ENCODE results near the gene CAMTA1.
"Not testable (repeated sequence)": the region's sequence is repeated elsewhere in the genome, so short reads cannot be mapped to it uniquely, and the experiment has no call there.

The CAMTA1 gene

DNA sequence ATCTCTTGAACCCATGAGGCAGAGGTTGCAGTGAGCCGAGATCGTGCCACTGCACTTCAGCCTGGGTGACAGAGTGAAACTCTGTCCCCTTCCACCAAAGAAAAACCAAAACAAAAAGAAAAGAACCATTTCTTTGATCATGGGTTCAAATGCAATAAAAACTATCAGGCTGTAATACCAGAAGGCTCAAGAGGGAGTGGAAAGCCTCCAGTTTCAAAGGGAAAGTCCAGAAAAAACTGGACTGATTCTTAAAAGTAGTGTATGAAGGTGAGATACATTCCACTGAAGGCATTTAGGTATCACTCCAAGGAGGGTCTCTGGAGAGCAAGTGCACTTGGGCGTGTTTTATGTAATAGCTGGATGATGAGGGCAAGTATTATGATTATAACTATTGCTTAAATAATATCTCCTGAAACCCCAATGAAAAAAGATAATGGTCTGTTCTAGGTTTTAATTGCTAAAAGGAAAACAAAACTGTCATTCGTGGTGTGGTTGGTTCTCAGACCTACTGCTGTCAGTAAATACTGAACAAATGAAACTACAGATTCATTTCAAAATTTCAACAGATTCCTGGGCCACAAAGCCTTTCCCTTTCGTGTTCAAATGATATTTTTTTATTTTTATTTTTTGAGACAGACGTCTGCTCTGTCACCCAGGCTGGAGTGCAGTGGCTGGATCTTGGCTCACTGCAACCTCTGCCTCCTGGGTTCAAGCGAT is 6.0 kb upstream of the CAMTA1 start:
- DNase-seq, result no peak

DNA sequence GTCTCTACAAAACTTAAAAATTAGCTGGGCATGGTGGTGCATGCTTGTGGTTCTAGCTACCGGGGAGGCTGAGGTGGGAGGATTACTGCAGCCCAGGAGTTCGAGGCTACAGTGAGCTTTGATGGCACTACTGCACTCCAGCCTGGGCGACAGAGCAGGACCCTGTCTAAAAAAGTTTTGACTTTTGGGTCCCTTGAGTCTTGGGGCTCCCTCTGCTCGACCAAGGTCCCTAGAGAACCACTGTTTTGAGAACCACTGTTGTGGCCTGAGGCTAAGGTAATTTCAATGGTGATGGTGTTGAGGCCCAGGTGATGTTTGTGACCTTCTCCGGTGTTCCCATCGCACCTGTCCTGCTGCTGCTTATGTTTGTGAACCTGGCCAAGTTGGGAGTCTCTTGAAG is 3.1 kb upstream of the CAMTA1 start:
- no peak for DNase-seq

DNA sequence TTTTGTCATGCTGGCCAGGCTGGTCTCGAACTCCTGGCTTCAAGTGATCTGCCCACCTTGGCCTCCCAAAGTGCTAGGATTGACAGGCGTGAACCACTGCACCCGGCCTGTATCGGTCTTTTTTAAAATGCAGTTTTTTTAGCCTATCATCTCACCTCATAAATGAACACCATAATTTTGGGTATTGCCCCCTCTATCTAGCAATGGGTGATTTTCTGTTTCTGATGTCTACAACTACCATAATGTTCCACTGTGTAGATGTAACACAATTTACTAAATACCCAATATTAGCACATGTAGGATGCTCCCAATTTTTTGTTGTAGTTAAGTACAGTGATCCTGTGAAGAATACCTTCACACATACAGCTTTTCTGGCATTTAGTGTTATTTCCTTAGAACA is 2.0 kb upstream of the CAMTA1 start:
- DNase-seq, result no peak

DNA sequence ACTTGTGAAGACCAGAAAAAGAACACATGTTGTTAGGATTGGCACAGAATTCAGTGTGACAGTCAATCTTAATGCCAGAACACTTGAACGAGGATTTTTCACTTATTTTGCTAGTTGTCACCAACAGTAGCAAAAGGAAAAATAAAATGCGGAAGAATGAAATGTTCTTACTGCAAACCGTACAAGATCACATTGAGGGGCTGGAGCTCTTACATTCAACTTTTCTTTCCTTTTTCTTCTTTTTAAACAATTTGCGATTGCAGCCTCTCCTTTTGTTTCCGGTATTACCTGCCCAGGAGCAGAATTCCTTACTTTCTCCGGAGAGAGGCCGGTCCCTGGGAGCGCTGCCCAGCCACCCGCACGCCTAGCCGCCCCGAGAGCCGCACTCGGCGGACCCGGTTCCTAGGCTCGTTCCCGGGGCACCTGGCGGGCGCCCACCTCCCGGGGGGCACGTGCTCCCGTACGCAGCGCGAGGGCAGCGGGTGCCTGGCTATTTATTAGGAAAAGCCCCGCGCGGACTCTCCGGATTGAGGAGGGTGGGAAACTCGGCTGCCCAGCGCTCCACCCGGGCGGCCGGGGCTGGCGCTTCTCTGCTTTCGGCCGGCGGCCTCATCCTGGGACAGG is 1.2 kb upstream of the CAMTA1 start:
- DNase-seq, result no peak

DNA sequence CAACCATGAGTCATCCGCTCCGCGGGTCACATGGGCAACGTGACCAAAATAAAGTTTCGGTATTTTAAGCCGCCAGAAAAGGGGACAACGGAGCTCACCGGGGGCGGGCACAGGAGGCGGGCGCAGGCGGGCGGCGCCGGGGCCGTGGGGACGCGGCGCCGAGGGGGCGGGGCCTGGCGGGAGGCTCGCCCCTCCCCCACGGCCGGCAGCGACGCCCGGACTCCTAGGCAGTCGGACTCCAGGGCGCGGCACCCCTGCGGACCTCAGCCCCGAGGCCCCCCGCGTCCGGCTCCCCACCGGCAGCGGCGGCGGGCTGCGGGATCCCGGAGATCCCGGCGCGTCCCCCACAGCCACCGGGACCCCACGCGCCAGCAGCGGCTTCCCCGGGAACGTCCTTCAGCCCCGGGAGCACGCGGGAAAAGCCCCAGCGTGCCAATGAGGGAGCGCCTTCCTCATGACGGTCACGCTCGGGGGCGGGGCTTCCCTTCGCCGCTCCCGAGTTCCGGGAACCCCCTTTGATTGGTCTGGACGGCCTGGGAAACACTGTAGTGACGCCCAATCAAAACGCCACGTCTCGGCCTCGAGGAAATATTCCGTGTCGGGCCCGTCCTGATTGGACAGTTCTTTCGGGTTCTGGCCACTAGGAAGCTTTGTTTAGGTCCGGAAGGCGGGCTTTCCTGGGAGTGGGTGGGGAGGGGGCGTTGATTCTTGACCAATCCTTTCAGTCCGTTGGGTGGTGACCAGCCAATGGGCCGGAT is 515 bp upstream of the CAMTA1 start:
- DNase-seq, result peak; percentile 100

DNA sequence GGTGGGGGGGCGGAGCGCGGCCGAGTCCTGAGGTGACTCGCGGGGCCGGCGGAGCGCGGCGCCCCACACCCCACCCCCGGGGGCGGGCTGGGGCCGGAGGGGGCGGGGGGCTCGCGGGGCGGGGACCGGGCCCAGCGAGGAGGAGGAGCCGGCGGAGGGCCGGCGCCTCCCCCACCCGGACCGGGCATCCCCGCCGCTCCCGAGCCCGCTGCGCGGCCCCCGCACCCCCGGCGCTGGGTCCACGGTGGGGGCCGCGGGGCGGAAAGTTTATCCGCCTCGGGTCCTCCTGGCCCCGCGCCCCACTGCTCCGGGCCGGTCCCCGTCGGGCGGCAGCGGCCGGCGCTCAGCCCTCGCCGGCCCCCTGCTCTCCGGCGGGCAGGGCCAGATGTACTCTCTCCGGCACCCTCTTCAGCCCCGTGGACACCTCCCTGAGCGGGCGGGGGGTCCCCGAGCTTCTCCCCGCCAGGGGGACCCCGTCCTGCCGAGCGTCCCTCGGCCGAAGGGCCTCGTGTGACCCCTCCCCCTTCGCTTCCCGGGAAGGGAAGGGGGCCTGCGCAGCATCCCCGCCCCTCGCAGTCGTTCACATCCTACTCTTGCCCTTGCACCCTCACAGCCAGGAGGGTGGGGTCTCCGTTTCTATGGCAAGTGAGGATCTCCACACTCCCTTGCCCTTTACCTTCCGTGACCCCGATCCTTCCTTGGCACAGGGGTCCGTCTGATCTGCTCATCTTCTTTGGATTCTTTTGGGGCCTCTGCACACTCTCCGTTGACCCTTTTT is 663 bp downstream of the CAMTA1 start:
- DNase-seq, result peak; percentile 33

DNA sequence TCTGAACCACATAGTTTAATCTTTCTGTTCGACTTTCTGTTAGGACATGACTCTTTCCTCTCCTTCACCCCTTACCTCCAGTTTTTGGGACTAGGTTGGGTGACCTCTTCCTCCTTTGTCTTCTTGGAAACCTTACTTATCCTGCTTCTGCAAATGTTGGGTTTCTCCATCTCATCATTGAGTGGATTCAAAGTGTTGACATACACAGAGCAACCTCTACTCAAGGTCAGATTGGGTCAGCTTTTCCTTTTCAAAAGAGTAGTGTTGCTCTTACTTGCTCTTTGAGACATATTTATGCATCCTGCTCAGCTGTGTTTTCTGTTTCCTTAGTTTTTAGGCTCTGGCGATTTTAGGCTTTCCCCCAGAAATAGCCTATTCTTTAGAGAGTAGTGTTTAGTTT is 3.7 kb downstream of the CAMTA1 start:
- no peak for DNase-seq

DNA sequence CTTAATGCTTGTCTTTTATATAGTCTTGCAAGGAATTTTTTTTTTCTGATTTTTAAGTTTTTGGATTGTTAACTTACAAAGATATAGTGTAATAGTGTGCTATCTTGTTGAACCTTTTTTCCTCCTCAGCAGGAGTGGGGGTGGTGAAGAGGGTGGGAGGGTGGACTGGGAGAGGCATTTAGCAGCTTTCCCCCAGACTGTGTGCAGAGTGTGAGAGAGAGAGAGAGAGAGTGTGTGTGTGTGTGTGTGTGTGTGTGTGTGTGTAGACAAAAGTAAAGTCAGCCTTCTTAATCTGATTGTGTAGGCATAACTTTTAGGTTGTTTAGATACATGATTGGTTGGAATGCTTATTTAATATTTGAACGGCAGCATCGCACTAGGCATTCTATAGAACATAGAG is 4.9 kb downstream of the CAMTA1 start:
- DNase-seq, result no peak

DNA sequence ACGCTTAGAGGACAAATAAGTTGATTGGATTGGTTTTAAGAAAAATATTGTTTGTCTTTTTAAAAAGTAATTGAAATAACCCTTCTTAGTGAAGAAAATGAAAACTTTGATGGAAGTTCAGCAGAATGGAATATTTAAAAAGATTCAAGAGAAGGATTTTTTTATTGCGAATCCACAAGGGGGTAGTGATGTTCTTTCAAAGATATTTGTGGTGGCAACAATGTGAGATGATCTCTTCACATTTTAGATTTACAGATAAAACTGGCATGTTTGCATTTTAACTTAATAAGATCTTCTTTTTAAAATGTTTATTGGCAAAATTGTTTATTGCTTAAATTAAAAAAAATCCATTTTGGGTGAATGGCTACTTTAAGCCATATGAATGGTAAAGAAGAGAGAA is 8.9 kb downstream of the CAMTA1 start:
- peak; percentile 55 for DNase-seq

DNA sequence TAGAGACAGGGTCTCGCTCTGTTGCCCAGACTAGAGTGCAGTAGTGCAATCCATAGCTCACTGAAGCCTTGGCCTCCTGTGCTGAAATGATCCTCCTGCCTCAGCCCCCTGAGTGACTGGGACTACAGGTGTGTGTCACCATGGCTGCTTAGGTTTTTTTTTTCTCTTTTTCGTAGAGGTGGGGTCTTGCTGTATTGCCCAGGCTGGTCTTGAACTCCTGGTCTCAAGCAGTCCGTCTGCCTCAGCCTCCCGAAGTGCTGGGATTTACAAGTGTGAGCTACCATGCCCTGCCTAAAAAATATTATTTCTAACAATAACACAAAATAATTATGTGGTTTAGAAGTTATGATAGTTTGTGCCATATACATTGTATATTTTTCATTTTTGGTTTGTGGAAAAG is 9.9 kb downstream of the CAMTA1 start:
- DNase-seq, result no peak

DNA sequence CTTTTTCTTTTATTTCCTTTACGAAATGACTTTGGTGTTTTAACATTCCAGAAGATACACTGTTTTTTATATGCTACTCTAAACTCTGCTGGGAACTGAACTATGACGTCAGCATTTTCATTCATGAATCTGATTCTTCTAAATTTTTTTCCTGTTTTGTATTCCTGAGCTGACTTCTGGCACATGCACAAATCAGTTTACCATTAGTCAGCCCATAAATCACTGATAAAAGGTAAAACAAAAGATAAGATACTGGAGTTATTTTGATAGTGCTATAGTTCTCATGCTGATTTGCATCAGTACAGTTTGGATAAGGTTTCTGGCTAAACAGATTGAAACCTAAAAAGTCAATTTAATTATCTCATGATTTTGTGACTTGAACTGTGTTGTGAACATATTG is 10.4 kb downstream of the CAMTA1 start:
- peak; percentile 61 for DNase-seq

DNA sequence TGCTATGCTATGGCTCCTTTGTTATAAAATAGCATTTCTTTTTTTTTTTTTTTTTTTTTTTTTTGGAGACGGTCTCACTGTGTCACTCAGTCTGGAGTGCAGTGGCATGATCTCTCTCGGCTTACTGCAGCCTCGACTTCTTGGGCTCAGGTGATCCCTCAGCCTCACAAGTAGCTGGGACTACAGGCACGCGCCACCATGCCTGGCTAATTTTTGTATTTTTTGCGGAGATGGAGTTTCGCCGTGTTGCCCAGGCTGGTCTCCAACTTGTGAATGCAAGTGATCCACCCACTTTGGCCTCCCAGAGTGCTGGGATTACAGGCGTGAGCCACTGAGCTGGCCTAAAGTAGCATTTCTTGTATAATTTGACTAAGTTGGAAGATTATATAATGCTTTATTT is 10.8 kb downstream of the CAMTA1 start:
- no peak for DNase-seq

DNA sequence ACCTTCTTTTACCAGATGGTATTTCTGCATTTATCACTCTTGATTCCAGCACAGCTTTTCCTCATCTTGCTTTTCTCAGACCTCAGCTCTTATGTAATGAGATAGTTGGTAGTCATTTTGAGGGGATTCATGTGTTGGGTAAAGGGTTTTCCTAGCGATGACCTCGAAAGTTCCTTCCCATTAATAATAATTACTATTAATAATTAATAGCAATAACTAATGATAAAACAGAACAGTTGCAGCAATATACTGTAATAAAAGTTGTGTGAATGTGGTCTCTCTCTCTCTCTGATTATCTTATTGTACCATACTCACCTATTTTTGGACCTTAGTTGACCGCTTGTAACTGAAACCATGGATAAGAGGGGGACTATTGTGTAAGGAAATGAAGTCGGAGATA is 14.2 kb downstream of the CAMTA1 start:
- DNase-seq, result no peak

DNA sequence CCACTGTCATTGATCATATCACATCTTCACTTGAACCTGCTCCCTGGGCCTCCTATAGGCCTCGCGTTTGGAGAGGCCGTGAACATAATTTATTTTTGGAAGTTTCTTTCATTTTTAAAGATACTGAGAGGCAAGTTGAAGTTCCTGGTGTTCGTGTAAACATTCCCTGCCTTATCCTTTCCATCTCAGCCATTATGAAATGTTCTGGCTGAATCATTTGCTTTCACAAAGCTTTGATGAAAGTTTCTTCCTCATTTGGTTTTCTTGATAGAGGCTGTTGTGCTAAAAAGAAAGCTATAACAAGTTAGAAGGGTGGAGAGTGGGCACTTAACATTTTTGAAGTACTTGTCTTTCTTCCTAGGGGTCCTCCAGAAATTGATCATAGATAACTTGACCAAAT is 15.5 kb downstream of the CAMTA1 start:
- DNase-seq, result peak; percentile 9

DNA sequence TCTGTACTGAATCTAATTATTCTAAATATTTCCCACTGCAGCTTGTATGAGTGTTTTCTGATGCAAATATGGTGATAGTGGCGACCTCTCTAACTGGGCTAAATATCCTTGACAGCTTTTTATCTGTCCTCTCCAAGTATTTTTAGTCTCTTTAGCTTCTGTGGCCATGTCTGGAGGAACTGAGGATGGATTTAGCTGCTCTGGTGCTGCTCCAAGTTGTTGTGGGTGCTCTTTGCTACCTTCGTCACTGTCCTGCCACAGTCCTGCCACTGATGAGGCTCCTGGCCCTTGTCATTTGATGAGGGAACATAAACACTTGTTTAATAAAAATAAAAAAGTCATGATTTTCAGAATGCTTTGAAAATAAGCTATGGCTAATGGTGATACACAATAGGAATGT is 15.9 kb downstream of the CAMTA1 start:
- DNase-seq, result no peak

DNA sequence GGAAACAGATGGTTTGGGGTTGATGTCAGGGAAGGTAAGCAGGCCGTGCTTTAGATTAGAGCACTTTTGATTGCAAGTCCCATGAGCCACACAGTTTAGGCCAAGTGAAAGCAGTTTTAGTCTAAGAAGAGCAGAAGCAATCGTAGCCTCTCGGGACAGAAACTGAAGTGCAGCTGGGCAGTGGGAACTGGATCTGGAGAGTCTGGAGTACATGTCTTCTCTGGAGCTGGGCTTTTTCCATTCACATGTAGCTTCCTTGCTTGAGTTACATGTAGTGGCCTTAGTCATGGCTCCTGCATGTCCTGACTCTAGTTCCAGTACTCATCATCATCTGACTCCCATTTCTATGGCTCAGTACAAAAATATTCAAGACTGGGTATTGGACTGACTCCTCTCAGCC is 16.7 kb downstream of the CAMTA1 start:
- peak; percentile 27 for DNase-seq

DNA sequence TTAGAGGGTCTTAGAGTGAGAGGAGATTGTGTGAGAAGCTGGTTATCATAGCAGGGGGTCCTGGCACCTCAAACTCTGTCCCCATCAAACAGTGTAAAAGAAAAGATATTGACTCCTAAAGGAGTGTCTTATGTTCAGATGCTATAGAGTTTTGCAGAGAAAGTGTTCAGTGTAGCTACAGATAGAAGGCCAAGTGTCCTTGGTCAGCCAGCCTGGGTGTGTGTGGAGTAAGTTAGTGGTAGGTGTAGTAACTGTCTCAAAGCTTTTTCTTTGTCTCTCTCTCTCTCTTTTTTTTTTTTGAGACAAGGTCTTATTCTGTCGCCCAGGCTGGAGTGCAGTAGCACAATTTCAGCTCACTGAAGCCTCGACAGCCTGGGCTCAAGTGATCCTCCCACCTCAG is 17.2 kb downstream of the CAMTA1 start:
- no peak for DNase-seq

DNA sequence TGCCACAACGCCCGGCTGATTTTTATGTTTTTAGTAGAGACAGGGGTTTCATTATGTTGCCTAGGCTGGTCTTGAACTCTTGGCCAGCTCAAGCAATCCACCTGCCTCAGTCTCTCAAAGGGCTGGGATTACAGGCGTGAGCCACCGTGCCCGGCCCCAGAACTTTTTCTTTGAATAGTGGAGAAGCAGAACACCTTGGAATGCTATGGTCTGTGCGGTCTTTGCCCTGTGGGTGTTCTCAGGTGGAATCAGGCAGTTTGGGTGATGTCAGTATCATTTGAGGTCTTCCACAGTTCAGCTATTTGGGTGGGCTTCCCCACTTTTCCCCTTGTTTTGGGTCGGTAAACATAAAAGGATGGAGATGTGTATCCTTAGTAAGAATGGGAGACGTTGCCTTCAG is 17.6 kb downstream of the CAMTA1 start:
- no peak for DNase-seq

DNA sequence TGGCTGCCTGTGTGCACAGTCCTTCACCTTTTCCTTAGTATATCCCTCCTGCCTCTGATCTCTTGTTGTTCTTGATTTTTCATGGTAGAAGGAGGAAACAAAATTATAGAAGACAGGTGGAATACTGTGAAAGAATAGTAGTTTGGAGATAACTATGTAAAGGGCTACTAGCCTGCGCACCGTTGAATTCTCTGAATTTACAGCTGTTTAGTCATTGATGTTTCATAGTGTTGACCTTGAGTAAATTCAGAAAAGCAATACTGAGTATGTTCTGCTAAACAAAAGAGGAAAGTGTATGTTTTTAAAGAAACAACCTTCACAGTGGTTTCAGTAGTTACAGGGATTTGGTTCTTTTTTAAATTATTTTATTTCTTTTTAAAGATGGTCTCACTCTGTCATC is 18.1 kb downstream of the CAMTA1 start:
- peak; percentile 23 for DNase-seq

DNA sequence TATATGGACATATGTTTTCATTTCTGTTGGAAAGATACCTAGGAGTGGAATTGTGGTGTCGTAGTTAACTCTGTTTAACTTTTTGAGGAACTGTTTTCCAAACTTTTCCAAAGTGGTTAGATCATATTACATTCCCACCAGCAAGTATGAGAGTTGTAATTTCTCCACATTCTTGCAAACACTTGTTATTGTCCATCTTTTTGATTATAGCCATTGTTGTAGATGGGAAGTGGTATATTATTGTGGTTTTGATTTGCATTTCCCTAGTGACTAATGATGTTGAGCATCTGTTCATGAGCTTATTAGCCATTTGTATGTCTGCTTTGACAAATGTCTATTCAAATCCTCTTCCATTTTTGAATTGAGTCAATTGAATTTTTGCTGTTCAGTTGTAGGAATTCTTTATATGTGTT is 19.8 kb downstream of the CAMTA1 start:
- peak; percentile 27 for DNase-seq

DNA sequence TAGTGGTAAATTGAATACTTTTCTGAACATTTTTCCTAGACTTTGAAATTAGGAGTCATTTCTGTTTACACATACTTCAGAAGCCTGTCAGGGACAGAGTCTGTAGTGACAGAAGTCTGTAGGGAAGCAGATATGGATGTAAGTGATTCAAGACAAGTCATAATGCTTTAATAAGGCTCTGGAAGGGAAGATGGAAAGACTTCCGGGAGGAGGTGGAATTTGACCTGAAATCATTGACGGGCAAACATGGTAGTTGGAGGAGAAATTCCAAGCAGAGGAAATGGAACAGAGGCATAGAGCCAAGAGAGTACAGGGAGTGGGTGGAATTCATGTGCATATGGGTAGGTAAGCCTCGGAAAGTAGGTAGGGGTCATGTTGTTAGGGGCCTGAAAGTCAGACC is 22.5 kb downstream of the CAMTA1 start:
- DNase-seq, result no peak

DNA sequence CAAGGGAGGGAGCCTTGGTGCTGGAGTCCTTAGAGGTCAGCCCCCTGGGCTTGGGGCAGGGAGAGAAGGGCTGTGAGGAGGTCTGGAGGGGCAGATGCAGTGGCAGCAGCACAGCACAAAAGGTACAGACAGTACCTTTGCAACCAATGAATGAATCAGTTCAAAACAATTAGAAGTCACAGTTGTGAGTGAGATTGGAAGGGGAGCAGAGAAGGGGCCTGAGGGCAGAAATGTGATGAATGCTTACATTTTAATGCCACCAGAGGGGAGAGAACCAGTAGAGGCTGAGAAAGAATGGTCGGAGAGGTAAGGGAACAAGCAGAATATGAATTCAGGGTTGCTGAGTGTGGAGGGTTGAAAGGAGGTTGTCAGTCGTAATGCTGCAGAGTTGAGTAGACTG is 24.2 kb downstream of the CAMTA1 start:
- no peak for DNase-seq

DNA sequence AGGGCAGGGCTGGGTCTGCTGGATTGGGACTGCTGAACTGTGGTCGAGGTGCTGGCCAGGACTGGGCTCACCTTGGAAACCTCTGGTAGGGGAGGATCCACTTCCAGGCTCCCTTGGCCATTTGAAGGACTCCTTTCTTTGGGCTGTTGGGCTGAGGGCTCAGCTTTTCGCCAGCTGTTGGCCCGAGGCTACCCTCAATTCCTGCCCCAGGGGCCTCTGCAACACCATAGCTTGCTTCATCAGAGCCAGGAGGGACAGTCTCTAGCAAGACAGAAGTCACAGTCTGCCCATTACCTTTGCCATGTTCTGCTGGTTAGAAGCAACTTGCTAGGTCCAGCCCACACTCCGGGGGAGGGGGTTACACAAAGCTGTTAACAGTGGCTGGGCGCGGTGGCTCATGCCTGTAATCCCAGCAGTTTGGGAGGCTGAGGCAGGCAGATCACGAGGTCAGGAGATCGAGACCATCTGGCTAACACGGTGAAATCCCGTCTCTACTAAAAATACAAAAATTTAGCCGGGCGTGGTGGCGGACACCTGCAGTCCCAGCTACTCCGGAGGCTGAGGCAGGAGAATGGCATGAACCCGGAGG is 25.0 kb downstream of the CAMTA1 start:
- DNase-seq, result not testable (repeated sequence)
